Spinal cord (tissue), 10 donors: Measurements from ENCODE around the gene FGF19. TPM values are rescaled to one million over a fixed set of nuclear protein-coding genes. Genes with fewer than 3 reads are reported as not detected.

Source experiments
- DNase-seq, 6 donors: peaks; one replicate each; pipeline versions ENCODE4 v3.0.0 to v3.0.0-alpha.2; 2013 to 2015; ENCODE audit warnings: low spot score in 6 of 6, low read depth in 4 of 6
- H3K27ac ChIP-seq: one replicate; pipeline ENCODE4 v1.5.1; 2013; ENCODE audit warnings: low read depth, low read length, control low read depth
- H3K27me3 ChIP-seq: one replicate; pipeline ENCODE4 v1.6.1; 2013; ENCODE audit warnings: low read length; ENCODE audit not compliant: control insufficient read depth, insufficient read depth
- H3K36me3 ChIP-seq: one replicate; pipeline ENCODE4 v1.6.1; 2013; ENCODE audit warnings: low read length; ENCODE audit not compliant: control insufficient read depth, insufficient read depth
- H3K4me1 ChIP-seq: one replicate; pipeline ENCODE4 v1.6.1; 2013; ENCODE audit warnings: low read length; ENCODE audit not compliant: control insufficient read depth, insufficient read depth
- H3K4me3 ChIP-seq: one replicate; pipeline ENCODE4 v1.5.1; 2013; ENCODE audit warnings: low read depth, low read length, control low read depth
- H3K9me3 ChIP-seq: one replicate; pipeline ENCODE4 v1.6.1; 2013; ENCODE audit warnings: low read length; ENCODE audit not compliant: control insufficient read depth, insufficient read depth
- WGBS: methylation state at CpG from one replicate; pipeline ENCODE4 v1.1.5; 2013; ENCODE audit warnings: missing lambda C conversion rate; ENCODE audit not compliant: insufficient coverage; 5-methylcytosine and 5-hydroxymethylcytosine counted together
- polyA plus RNA-seq, 2 donors: library from polyadenylated mRNA; unstranded; fragments of 120-200 nt; gene quantifications; one replicate each; pipeline ENCODE4 v1.2.1, GENCODE V29; 2013; ENCODE audit not compliant: insufficient read length in 2 of 2
- total RNA-seq, 2 donors: library from RNA; depleted of rRNA in 1 of 2; stranded (reverse); fragments of 120-200 nt in 1 of 2; fragments of >200 nt in 1 of 2; gene quantifications; one replicate each; pipeline versions ENCODE4 v1.2.3 to v1.2.4, GENCODE V29; 2013 to 2014
- donor health status: healthy.

Gene FGF19
- total and polyA plus RNA-seq, 4 donors = 0.44 to 0.48 TPM; not detected in 2

DNA sequence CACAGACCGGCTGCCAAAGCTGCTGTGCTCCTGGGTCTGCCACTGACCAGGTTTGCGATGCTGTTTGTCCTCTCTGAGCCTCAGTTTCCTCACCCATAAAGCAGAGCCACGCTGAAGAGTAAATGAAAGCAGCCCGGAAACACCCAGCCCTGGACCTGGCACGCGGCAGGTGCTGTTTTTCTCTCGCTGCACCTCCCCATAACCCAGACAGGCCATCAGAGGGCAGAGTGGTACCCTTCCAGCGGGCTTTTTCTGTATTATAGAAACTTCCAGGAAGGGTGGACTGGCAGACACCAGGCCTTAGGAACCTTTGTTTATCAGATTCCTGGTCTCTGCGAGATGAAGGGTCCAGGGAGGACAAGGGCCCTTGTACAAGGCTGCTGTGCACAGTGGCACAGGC is 17.9 kb upstream of the FGF19 start:
- Histone ChIP-seq H3K27ac (no peak overlapping the region), H3K36me3 (no peaks in the 10 kb centered on the region), H3K4me1 (peaks cover 14% of the 10 kb centered on the region), H3K27me3 (peaks cover 38% of the 10 kb centered on the region), H3K9me3 (no peaks in the 10 kb centered on the region), H3K4me3 (no peak overlapping the region)
- no peak for DNase-seq
- WGBS = 55% methylated on average over 9 of the region's 9 CpGs

DNA sequence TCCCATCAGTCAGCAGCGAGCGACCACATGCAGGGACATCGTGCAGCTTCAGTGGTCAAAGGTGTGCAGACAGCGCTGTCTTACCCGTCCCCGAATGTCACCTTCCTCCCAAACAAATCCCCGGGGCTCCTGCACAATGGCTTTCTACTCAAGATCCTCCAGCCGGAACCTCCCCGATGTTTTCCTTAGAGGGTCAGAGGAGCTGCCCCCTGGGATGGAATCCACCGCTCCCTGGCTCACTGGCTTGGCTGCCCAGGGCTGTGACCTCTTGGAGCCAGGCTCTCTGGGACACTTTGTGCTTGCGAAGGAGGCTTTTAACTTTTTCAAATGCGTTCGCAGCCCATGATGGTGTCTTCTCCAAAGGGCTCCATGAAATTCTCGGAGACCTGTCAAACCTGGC is 17.3 kb upstream of the FGF19 start:
- no peaks in the 10 kb centered on the region for H3K36me3 ChIP-seq
- no peak for DNase-seq
- WGBS = 42% methylated on average over 14 of the region's 14 CpGs
- H3K27ac ChIP-seq = no peak overlapping the region
- H3K4me3 ChIP-seq = no peak overlapping the region
- H3K27me3 ChIP-seq = peaks cover 33% of the 10 kb centered on the region
- H3K4me1 ChIP-seq = peaks cover 14% of the 10 kb centered on the region
- no peaks in the 10 kb centered on the region for H3K9me3 ChIP-seq

DNA sequence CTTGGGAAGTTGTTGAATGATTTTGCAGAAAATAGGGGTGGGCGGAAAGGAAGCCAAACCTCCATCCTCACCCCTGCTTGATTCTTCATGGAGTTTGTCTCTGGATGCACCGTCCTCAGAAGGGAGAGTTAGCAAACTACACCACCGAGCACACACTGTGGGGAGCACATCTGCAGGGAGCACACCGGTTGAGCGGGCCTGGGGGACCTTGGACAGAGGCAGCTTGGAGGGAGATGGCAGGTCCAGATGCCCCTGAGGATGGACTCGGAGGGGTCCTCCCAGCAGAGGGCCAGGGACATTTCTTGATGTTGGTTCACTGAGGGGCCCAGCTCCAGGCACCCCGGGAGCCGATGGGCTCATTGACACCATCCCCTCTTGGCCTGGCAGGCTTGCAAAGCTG is 15.1 kb upstream of the FGF19 start:
- H3K4me3 ChIP-seq = no peak overlapping the region
- 80% methylated on average over 7 of the region's 8 CpGs for WGBS
- no peak for DNase-seq
- H3K4me1 ChIP-seq = peaks cover 14% of the 10 kb centered on the region
- no peaks in the 10 kb centered on the region for H3K9me3 ChIP-seq
- peaks cover 33% of the 10 kb centered on the region for H3K27me3 ChIP-seq
- H3K36me3 ChIP-seq = no peaks in the 10 kb centered on the region
- no peak overlapping the region for H3K27ac ChIP-seq

DNA sequence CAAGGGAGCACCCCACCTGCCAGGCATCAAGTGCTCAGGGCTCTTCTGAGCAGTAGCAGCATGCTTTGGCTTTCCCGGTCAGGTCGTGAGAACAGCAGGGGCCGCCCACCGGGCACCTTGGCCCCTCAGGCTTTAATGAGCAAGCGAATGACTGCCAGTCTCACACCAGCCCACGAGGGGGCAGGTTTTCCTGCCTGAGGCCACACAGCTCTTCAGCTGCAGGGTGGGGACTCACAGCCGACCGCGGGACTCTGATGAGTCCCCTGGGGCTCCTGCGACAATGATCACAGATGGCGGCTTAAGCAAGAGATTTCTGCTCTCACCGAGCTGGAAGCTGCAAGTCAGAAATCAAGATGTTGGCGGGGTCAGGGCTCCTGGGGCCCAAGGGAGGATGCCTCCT is 14.3 kb upstream of the FGF19 start:
- Histone ChIP-seq H3K4me3 (no peak overlapping the region), H3K27ac (no peak overlapping the region), H3K36me3 (no peaks in the 10 kb centered on the region), H3K27me3 (peaks cover 33% of the 10 kb centered on the region), H3K9me3 (no peaks in the 10 kb centered on the region), H3K4me1 (peaks cover 14% of the 10 kb centered on the region)
- WGBS = 5% methylated on average over 13 of the region's 13 CpGs
- DNase-seq = peak in 2 of 6 donors; percentile 34 to 69

DNA sequence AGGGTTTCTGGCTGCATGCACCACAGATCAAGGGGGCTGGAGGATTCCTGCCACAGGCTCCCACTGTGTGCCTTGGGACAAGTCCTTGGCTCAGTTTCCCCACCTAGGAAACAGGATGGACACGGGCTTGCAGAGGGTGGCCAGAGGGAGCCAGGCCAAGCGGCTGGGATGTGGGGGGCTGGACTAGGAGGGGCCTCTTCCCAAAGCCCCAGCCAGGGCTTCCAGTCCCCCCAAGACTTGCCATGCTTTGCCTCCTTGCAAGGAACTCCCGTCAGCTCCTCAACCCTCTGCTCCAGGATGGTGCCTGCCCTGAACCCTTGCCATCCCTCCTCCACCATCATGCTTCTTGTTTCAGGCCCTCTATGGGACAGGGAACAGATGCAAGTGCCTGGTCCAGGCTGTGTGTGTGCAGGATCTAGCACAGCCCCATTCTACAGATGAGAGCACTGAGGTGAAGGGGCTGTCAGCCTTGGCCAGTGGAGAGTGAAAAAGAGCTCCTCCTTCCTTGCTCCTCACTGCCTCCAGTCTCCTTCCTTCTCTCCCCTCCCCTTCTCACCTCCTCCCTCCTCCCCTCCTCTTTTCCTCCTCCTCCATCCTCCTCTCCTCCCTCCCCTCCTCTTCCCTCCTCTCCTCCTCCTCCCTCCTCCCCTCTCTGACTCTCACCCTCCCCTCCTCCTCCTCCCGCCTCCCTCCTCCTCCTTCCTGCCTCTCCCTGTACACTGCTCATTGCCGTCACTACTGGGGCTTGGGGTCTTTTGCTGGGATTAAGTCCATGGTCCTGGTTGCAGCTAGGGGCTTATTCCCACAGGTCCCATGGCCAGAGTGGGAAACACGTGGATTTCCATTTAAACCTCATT is 13.3 kb upstream of the FGF19 start:
- peaks cover 18% of the 10 kb centered on the region for H3K4me1 ChIP-seq
- 71% methylated on average over 3 of the region's 6 CpGs for WGBS
- DNase-seq = no peak
- no peak overlapping the region for H3K27ac ChIP-seq
- no peak overlapping the region for H3K4me3 ChIP-seq
- H3K9me3 ChIP-seq = no peaks in the 10 kb centered on the region
- H3K27me3 ChIP-seq = peaks cover 32% of the 10 kb centered on the region
- no peaks in the 10 kb centered on the region for H3K36me3 ChIP-seq

DNA sequence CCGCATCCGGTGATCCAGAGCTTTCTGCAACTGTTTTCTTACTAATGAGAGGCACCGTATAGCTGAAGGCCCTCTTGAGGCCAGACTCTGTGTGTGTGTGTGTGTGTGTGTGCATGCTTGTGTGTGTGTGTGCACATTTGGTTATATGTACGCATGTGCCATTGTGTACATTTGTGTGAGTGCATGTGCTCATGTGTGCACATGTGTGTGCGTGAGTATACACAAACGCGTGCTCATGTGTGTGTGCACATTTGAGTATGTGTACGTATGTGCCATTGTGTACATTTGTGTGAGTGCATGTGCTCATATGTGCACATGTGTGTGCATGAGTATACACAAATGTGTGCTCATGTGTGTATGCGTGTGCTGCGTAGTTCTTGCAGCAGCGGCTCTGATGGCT is 12.3 kb upstream of the FGF19 start:
- WGBS = 88% methylated on average over 11 of the region's 11 CpGs
- Histone ChIP-seq H3K36me3 (no peaks in the 10 kb centered on the region), H3K27me3 (peaks cover 22% of the 10 kb centered on the region)

DNA sequence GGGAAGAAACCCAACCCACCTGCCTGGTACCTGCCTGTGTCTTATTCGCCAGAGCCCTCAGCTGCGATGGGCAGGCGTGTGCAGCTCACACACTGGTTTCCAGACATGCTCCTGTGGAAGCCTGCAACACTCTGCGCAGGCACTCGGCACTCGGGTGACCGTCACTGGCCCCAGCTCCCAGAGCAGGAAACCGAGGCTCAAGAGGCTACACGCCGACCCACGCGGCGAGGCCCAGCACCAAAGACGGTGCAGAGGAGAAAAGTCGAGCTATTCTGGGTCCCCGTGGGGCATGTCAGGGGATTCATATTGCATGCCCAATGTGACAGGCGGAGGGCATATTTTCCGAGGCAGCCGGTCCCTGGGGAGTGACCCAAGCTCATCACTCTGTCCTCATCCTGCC is 11.6 kb upstream of the FGF19 start:
- H3K36me3 ChIP-seq = no peaks in the 10 kb centered on the region
- peaks cover 21% of the 10 kb centered on the region for H3K27me3 ChIP-seq
- H3K4me1 ChIP-seq = peaks cover 14% of the 10 kb centered on the region
- DNase-seq = no peak
- no peak overlapping the region for H3K27ac ChIP-seq
- no peak overlapping the region for H3K4me3 ChIP-seq
- 88% methylated on average over 19 of the region's 19 CpGs for WGBS
- no peaks in the 10 kb centered on the region for H3K9me3 ChIP-seq

More for the DNA sequence above, 12.3 kb upstream of the FGF19 start:
- Histone ChIP-seq H3K4me1 (peaks cover 14% of the 10 kb centered on the region), H3K4me3 (no peak overlapping the region), H3K9me3 (no peaks in the 10 kb centered on the region), H3K27ac (no peak overlapping the region)
- DNase-seq = no peak

DNA sequence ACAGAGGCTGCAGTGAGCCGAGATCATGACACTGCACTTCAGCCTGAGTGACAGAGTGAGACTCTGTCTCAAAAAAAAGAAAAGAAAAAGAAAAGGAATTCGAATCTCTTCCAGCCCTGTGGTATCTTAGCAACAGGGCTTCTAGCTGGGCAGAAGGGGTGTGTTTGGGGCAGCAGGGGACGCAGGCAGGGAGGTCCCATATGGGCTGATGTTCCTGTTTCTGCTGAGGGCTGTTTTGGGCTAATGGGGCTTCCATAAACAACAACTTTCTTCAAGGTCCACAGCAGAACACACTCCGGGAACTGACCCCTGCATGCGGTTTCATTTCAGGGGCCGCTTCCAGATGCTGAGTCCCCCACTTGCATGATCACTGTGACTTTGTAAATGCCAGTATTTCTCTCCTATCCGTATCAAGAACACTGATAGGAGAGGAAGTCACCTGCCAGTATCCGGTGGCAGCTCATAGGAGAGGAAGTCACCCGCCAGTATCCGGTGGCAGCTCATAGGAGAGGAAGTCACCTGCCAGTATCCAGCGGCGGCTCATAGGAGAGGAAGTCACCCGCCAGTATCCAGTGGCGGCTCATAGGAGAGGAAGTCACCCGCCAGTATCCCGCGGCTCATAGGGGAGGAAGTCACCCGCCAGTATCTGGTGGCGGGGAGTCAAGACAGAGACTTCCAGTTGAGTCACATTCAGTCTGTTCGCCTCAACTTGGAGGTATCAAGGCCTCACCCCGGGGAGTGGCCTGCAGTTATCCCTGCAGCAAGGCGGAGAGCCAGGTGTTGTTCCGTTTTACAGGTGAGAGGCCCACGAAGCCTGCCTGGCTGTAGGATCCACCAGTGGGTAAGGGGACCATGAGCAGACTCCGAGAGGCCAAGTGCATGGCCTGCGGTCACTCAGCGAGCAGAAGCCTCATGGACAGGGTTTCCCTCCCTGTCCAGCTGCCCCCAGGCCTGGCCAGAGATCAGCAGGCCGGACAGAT is 8.3 kb upstream of the FGF19 start:
- 78% methylated on average over 25 of the region's 28 CpGs for WGBS
- Histone ChIP-seq H3K36me3 (no peaks in the 10 kb centered on the region), H3K27ac (no peak overlapping the region), H3K4me3 (no peak overlapping the region), H3K9me3 (no peaks in the 10 kb centered on the region), H3K4me1 (peaks cover 5% of the 10 kb centered on the region), H3K27me3 (peaks cover 7% of the 10 kb centered on the region)
- DNase-seq = no peak

DNA sequence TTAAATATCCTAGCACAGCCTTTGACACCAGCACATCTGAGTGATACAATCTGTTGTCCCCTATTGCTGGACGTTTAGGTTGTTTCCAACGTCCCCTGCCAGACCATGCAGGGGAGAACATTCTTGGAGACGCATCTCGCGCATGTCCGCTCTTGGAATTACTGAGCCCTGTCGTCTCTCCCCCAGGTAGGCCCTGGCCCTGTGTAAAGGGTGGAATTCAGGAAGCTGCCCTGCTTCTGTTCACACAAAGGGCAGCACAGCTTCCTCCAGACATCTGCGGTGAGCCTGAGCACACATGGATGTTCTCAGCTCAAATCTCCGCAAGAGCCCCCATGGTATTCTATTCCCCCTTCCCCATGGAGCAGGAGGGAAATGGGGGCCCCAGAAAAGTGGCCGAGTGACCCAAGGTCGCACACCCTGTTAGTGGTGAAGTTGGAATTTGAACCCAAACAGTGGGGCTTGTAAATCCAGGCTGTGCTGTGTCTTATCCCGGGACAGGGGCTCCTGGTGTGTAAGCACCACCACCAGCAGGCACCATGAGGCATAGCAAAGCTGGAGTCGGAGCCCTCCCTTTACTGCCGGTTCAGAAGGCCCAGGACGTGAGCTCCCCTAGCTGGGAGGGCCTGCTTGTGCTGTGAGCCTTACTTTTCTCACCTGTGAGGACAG is 5.0 kb upstream of the FGF19 start:
- Histone ChIP-seq H3K4me3 (no peak overlapping the region), H3K27ac (no peak overlapping the region), H3K36me3 (no peaks in the 10 kb centered on the region), H3K4me1 (peaks cover 35% of the 10 kb centered on the region), H3K27me3 (peaks cover 32% of the 10 kb centered on the region), H3K9me3 (no peaks in the 10 kb centered on the region)
- DNase-seq = no peak
- WGBS = 60% methylated on average over 13 of the region's 15 CpGs
